COLO668 (cell line): Measurements from ENCODE around the gene PPP1R15A.
"Not testable (repeated sequence)": the region's sequence is repeated elsewhere in the genome, so short reads cannot be mapped to it uniquely, and the experiment has no call there.

Experiments used
- DNase-seq: peaks from one replicate; lab custom pipeline; 2025; ENCODE audit not compliant: unreplicated experiment; lab: John Stamatoyannopoulos, UW

Gene PPP1R15A

GRCh38 chr19:48879025-48879637 is 6.9 kb downstream of the PPP1R15A start:
- no peak for DNase-seq

- DNase-seq: not testable (repeated sequence)
Measured at GRCh38 chr19:48879696-48880095, 7.5 kb downstream of the PPP1R15A start.

GRCh38 chr19:48881741-48882657 is 9.8 kb downstream of the PPP1R15A start:
- DNase-seq: no peak

- no peak for DNase-seq
Measured at GRCh38 chr19:48883726-48884125, 11.5 kb downstream of the PPP1R15A start.

- no peak for DNase-seq
Measured at GRCh38 chr19:48887861-48888612, 15.8 kb downstream of the PPP1R15A start.

GRCh38 chr19:48889496-48889895 is 17.3 kb downstream of the PPP1R15A start:
- not testable (repeated sequence) for DNase-seq

- no peak for DNase-seq
Measured at GRCh38 chr19:48890551-48890950, 18.3 kb downstream of the PPP1R15A start.

- no peak for DNase-seq
Measured at GRCh38 chr19:48895226-48895625, 23.0 kb downstream of the PPP1R15A start.

GRCh38 chr19:48896191-48896720 is 24.0 kb downstream of the PPP1R15A start:
- no peak for DNase-seq

- no peak for DNase-seq
Measured at GRCh38 chr19:48897181-48897580, 25.0 kb downstream of the PPP1R15A start.

- DNase-seq: not testable (repeated sequence)
Measured at GRCh38 chr19:48899386-48899749, 27.1 kb downstream of the PPP1R15A start.

GRCh38 chr19:48899781-48900476 is 27.7 kb downstream of the PPP1R15A start, which contains the start of gene NUCB1:
Gene NUCB1, plus strand, starts transcription at chr19:48900312. Its CDS starts 485 bp downstream, at chr19:48900797.
- peak; percentile 96 for DNase-seq

- DNase-seq: no peak
Measured at GRCh38 chr19:48900477-48901406, 28.5 kb downstream of the PPP1R15A start.

- DNase-seq: not testable (repeated sequence)
Measured at GRCh38 chr19:48902291-48902690, 30.1 kb downstream of the PPP1R15A start.

GRCh38 chr19:48903788-48904187 is 31.6 kb downstream of the PPP1R15A start:
- not testable (repeated sequence) for DNase-seq

- DNase-seq: no peak
Measured at GRCh38 chr19:48905664-48906063, 33.4 kb downstream of the PPP1R15A start.

- no peak for DNase-seq
Measured at GRCh38 chr19:48906324-48906723, 34.1 kb downstream of the PPP1R15A start.

GRCh38 chr19:48907671-48908070 is 35.5 kb downstream of the PPP1R15A start:
- DNase-seq: no peak

GRCh38 chr19:48909424-48910077 is 37.3 kb downstream of the PPP1R15A start:
- not testable (repeated sequence) for DNase-seq
